DOHH2 (cell line): ENCODE results near the gene MFSD2B.
A peak's percentile ranks its signal among the peaks of the same experiment; 100 is the strongest.

ENCODE experiments used
- H3F3A ChIP-seq: fragments of 200-600 bp; sonication (generic), shearing (Covaris generic); 2 replicates; pipeline ENCODE4 v1.6.0; 2016; ENCODE audit warnings: antibody characterized with exemption, mild to moderate bottlenecking; ENCODE audit not compliant: control insufficient read depth, insufficient read depth
- H3K27ac ChIP-seq: fragments of 200-600 bp; sonication (generic); 2 replicates; pipeline ENCODE4 v1.5.1; 2014; ENCODE audit warnings: low read depth, mild to moderate bottlenecking, low read length, moderate library complexity
- H3K27me3 ChIP-seq: fragments of 200-600 bp; sonication (generic); 2 replicates; pipeline ENCODE4 v1.6.1; 2014; ENCODE audit warnings: mild to moderate bottlenecking, low read length, mixed read lengths; ENCODE audit not compliant: control insufficient read depth
- H3K36me3 ChIP-seq: fragments of 200-600 bp; sonication (generic); 2 replicates; pipeline ENCODE4 v1.6.1; 2014; ENCODE audit warnings: mild to moderate bottlenecking, low read length, moderate library complexity, mixed read lengths; ENCODE audit not compliant: control insufficient read depth
- H3K4me1 ChIP-seq: fragments of 200-600 bp; sonication (generic); 2 replicates; pipeline ENCODE4 v1.6.1; 2014; ENCODE audit warnings: mild to moderate bottlenecking, low read length, mixed read lengths; ENCODE audit not compliant: control insufficient read depth
- H3K4me2 ChIP-seq: fragments of 200-600 bp; sonication (generic); 2 replicates; pipeline ENCODE4 v1.6.0; 2014; ENCODE audit warnings: mild to moderate bottlenecking, low read length, moderate library complexity
- H3K4me3 ChIP-seq: fragments of 200-600 bp; sonication (generic); 2 replicates; pipeline ENCODE4 v1.5.1; 2014; ENCODE audit warnings: mild to moderate bottlenecking, low read length, mixed read lengths
- H3K79me2 ChIP-seq: fragments of 200-600 bp; sonication (generic); 2 replicates; pipeline ENCODE4 v1.6.1; 2014; ENCODE audit warnings: mild to moderate bottlenecking, low read length, mixed read lengths; ENCODE audit not compliant: control insufficient read depth
- H3K9me2 ChIP-seq: fragments of 200-600 bp; sonication (generic); replicated peaks from 2 replicates; pipeline ENCODE4 v1.6.1; 2014; ENCODE audit warnings: mild to moderate bottlenecking, low read length, mixed read lengths; ENCODE audit not compliant: control insufficient read depth
- H3K9me3 ChIP-seq: fragments of 200-600 bp; sonication (generic); 2 replicates; pipeline ENCODE4 v1.6.1; 2014; ENCODE audit warnings: antibody characterized with exemption, low read length, mixed read lengths; ENCODE audit not compliant: control insufficient read depth, insufficient read depth
- H4K20me1 ChIP-seq: fragments of 200-600 bp; sonication (generic); 2 replicates; pipeline ENCODE4 v1.6.0; 2014; ENCODE audit warnings: low read depth, mild to moderate bottlenecking, antibody characterized with exemption, low read length, moderate library complexity; ENCODE audit not compliant: control insufficient read depth, insufficient read depth
- CTCF ChIP-seq: fragments of 200-600 bp; sonication (generic); IDR thresholded peaks from one replicate; pipeline ENCODE4 v1.5.1; 2014; ENCODE audit warnings: antibody characterized with exemption, mild to moderate bottlenecking, low read depth, low read length; ENCODE audit not compliant: poor library complexity, severe bottlenecking
- EZH2phosphoT487 ChIP-seq: fragments of 200-600 bp; sonication (generic); IDR thresholded peaks from 2 replicates; pipeline ENCODE4 v1.6.1; 2017; ENCODE audit warnings: borderline replicate concordance, mild to moderate bottlenecking, antibody characterized with exemption, low read length, moderate library complexity, mixed read lengths

Gene MFSD2B

GRCh38 chr2:23988371-23988770, 21.5 kb upstream of the MFSD2B start:
- Histone ChIP-seq H3K4me3 (no peak overlapping the region), H3K9me3 (no peaks in the 10 kb centered on the region), H3K79me2 (no peaks in the 10 kb centered on the region), H3K27ac (no peak overlapping the region), H3F3A (0 out of 2 replicates have a peak, but pooled peaks cover 3% of the 10 kb centered on the region), H3K9me2 (no peaks in the 10 kb centered on the region), H3K36me3 (no peaks in the 10 kb centered on the region), H3K27me3 (no peaks in the 10 kb centered on the region), H3K4me1 (peaks cover 4% of the 10 kb centered on the region), H3K4me2 (no peak overlapping the region), H4K20me1 (no peaks in the 10 kb centered on the region; the same call in 1 of the 2 replicates)
- TF ChIP-seq EZH2phosphoT487 (no peak), CTCF (peak; percentile 53)

GRCh38 chr2:23992931-23993330, 17.0 kb upstream of the MFSD2B start:
- TF ChIP-seq EZH2phosphoT487 (no peak), CTCF (no peak)
- Histone ChIP-seq H3K4me3 (no peak overlapping the region), H3K9me3 (no peaks in the 10 kb centered on the region), H3K27me3 (no peaks in the 10 kb centered on the region), H3K4me1 (peaks cover 4% of the 10 kb centered on the region), H3F3A (0 out of 2 replicates have a peak, but pooled peaks cover 3% of the 10 kb centered on the region), H3K79me2 (no peaks in the 10 kb centered on the region), H3K9me2 (no peaks in the 10 kb centered on the region), H3K36me3 (no peaks in the 10 kb centered on the region), H4K20me1 (no peaks in the 10 kb centered on the region; the same call in 1 of the 2 replicates), H3K27ac (no peak overlapping the region), H3K4me2 (no peak overlapping the region)

- no peak overlapping the region for H3K27ac ChIP-seq
- no peaks in the 10 kb centered on the region for H3F3A ChIP-seq
- H3K4me1 ChIP-seq = no peaks in the 10 kb centered on the region
- no peaks in the 10 kb centered on the region for H3K27me3 ChIP-seq
- no peaks in the 10 kb centered on the region for H3K79me2 ChIP-seq
- H3K4me2 ChIP-seq = no peak overlapping the region
- no peaks in the 10 kb centered on the region for H3K9me3 ChIP-seq
- TF ChIP-seq EZH2phosphoT487 (no peak), CTCF (no peak)
- no peak overlapping the region for H3K4me3 ChIP-seq
- no peaks in the 10 kb centered on the region; the same call in 1 of the 2 replicates for H4K20me1 ChIP-seq
- no peaks in the 10 kb centered on the region for H3K9me2 ChIP-seq
- no peaks in the 10 kb centered on the region for H3K36me3 ChIP-seq
Measured at GRCh38 chr2:23993736-23994269, 16.1 kb upstream of the MFSD2B start.
